Colon (tissue), 2 donors: ENCODE measurements around the gene ZNF740.
"Not testable (repeated sequence)": the region's sequence is repeated elsewhere in the genome, so short reads cannot be mapped to it uniquely, and the experiment has no call there.

Experiments used
- FAIRE-seq: peaks from 2 replicates; lab custom pipeline; 2012; peaks lifted over from hg19 to GRCh38; lab: Jason Lieb, UNC
- donor health status: control.
- donor health status: control.

ZNF740 gene

DNA sequence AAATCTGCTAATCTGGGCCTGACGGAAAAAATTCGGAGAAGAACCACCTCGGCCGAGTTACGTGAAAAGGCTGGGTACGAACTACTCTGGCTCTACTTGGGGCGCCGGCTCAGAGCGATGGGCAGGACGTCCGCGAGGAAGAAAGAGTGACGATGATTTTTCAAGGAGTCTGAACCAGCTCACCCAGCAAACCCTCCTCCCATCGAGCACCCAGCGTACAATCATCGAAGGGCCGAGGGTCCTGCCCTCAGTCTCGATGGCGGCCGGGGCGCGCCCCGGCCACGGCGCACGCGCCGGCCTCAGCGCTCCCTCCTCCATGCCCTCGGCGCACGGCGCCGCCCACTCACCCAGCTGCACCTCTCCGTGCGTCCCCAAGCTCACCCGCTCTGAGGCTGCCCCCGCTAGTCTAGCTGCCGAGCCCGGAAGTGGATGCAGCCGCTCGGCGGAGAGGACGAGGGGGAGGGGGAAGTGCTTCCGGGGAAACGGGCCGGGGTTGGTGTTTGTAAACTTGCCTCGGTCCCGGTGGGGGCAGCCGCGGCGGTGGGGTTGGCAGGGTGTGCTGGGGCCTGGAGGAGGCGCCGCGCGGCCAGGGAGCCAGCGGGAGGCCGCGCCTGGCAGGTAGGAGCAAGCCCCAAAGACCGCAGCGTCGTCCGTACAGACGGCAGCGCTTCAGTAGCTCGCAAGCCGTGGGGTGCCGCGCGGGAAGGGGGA lies at the start of gene ZNF740, which contains the start of gene CSAD:
Gene ZNF740 (plus strand): TSS at position 503 of the 711 bp plus-strand sequence. CDS start 1,262 bp downstream, outside the sequence.
Gene CSAD (minus strand): TSS at position 706 of the 711 bp plus-strand sequence. CDS start 7,455 bp downstream, outside the sequence.
- FAIRE-seq, result no peak

- no peak for FAIRE-seq
Measured at GRCh38 chr12:53131844-53132243, 48.7 kb upstream of the ZNF740 start.

- no peak for FAIRE-seq
Measured at GRCh38 chr12:53133722-53134121, 46.8 kb upstream of the ZNF740 start.

GRCh38 chr12:53143355-53143754 lies 37.2 kb upstream of the ZNF740 start:
- no peak for FAIRE-seq

GRCh38 chr12:53145383-53146260 lies 34.9 kb upstream of the ZNF740 start:
- FAIRE-seq, result no peak

DNA sequence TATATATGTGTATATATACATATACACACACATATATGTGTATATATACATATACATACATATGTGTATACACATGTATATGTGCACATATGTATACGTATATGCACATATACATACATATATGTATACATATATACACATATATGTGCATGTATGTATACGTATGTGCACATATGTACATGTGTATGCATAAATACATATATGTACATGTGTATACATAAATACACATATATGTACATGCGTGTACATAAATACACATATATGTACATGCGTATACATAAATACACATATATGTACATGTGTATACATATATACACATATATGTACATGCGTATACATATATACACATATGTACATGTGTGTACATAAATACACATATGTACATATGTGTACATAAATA lies 33.3 kb upstream of the ZNF740 start:
- FAIRE-seq, result peak; percentile 45

DNA sequence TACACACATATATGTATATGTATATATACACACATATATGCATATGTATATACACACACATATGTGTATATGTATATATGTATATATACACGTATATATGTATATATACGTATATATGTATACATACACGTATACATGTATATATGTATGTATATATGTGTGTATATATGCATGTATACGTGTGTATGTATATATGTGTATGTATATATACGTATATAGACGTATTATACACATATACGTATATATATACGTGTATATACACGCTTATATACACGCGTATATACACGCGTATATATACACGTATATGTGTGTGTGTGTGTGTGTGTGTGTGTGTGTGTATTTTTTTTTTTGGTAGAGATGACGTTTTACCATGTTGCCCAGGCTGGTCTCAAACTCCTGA lies 32.9 kb upstream of the ZNF740 start:
- peak; percentile 76 for FAIRE-seq

GRCh38 chr12:53151039-53151438 lies 29.5 kb upstream of the ZNF740 start:
- FAIRE-seq, result no peak

- no peak for FAIRE-seq
Measured at GRCh38 chr12:53152390-53152789, 28.1 kb upstream of the ZNF740 start.

GRCh38 chr12:53159195-53159839 lies 21.2 kb upstream of the ZNF740 start:
- FAIRE-seq, result no peak

GRCh38 chr12:53160000-53160399 lies 20.5 kb upstream of the ZNF740 start:
- no peak for FAIRE-seq

- FAIRE-seq, result no peak
Measured at GRCh38 chr12:53160673-53161072, 19.8 kb upstream of the ZNF740 start.

DNA sequence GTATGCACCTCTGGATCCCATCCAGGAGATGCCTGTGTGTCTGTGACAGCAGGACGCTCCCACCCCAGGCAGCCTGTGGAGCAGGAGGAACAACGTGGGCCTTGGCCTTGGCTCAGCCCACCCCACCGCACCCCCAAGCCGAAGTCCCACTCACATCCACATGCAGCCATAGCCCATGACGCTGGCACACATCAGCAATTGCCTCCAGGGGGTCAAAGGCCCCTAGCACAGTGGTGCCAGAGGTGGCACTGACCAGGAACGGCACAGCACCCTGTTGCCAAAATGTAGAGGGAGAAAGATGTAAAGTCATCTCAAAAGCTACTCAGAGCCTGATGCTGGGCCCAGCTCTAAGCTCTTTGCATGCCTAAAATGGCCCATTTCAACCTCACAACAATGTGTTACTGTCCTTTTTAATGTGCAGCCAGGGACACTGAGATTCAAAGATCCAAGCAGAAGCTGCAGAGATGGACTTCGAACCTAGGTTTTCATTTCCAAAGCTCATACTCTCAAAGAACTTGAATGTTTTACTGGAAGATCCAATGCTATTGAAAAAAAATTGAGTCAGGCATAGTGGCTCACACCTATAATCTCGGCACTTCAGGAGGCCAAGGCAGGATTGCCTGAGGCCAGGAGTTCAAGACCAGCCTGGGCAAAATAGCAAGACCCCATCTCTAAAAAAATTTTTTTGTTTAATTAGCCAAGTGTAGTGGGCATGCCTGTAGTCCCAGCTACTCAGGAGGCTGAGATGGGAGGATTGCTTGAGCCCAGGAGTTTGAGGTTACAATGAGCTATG lies 19.2 kb upstream of the ZNF740 start:
- no peak for FAIRE-seq

DNA sequence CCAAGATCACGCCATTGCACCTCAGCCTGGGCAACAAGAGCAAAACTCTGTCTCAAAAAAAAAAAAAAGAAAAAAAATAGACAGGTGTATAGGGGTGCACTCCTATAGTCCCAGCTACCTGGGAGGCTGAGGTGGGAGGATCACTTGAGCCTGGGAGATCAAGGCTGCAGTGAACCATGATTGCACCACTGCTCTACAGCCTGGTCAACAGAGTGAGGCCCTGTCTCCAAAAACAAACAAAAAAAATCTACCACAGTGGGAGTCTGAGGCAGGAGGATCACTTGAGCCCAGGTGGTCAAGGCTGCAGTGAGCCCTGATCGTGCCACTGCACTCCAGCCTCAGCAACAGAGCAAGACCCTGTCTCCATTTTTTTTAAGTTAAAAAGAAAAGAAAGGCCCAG lies 17.5 kb upstream of the ZNF740 start:
- FAIRE-seq, result not testable (repeated sequence)

DNA sequence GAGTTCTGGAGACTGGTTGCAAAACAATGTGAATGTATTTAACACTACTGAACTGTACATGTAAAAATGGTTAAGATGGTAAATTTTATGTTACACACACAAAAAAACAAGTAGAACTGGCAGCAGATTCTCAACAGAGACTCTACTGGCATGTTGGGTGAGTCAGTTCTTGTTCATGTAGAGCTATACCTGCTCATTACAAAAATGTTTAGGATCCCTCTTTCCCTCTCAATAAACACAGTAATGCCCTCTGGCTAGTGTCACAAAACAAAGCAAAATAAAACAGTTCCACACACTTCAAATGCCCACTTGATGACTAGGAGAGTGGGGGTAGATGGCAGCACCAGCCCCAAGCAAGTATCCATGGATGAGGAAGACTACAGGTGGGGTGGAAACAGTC lies 13.7 kb upstream of the ZNF740 start:
- FAIRE-seq, result no peak

DNA sequence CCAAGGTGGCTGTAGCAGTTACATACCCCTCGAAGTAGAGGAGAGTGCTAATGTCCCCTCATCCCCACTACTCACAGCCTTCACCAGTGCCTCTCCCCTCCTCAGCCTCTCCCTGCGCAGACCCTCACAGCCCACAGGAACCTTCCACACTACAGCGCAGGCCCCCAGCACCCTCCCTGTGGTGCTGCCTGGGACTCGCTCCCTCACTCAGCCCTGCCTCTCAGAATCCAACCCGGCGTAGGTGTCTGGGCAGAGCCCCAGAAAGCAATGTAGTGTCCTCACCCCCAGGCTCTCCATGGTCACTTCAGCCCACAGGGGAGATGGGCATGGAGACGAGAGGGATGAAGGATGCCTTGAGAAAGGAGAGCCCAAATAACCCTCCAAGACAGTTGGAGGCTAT lies 10.9 kb upstream of the ZNF740 start:
- FAIRE-seq, result no peak

DNA sequence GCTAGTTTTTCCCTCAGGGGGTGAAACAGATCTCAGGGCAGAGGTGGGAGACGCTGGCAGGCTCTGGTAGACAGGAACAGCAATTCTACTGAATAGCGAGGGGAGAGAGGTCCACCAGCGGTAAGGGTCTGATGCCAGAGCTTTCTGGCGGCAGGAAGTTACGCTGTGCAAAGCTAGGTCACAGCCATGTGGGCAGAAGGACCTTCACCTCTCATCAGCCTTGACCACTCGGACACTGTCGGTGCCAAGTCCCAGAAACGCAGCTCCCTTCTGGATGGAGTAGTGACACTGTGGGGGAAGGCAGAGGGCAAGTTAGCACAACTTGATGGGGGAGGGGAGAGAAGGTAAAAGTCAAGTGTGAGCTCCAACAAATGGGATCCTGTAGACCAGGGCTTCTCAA lies 10.3 kb upstream of the ZNF740 start:
- FAIRE-seq, result no peak

GRCh38 chr12:53170876-53171724 lies 9.4 kb upstream of the ZNF740 start:
- no peak for FAIRE-seq

- FAIRE-seq, result no peak
Measured at GRCh38 chr12:53171725-53172329, 8.7 kb upstream of the ZNF740 start.

DNA sequence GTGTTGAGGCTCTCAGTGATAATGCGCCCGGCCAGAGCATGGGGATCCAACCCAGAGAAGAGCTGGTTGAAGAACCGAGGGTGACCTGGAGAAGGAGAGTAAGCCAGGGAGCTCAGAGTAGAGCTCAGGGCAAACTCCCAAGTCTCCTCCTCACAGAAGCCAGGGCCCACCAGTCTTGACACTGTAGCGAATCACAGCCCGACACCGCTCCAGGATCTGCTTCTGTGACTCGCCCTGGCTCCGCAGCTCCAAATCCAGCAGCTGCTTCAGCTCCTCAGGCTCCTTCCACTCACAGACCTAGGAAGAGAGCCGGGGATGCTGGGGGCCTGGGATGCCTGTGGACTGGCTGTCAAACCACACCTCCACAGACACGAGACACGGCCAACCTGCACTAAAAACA lies 8.2 kb upstream of the ZNF740 start:
- FAIRE-seq, result no peak
